GM19043 (cell line): ENCODE data around the gene BIRC3.
"Not testable (repeated sequence)": the region's sequence is repeated elsewhere in the genome, so short reads cannot be mapped to it uniquely, and the experiment has no call there.

ENCODE experiments used
- ATAC-seq: cut with Tn5 transposase; IDR thresholded peaks from one replicate; pipeline ENCODE4 v1.9.1; 2021; ENCODE audit warnings: low read depth; ENCODE audit not compliant: unreplicated experiment

BIRC3 gene

GRCh38 chr11:102320679-102321078, 3.4 kb downstream of the BIRC3 start:
- ATAC-seq: no peak

GRCh38 chr11:102322560-102322959, 5.3 kb downstream of the BIRC3 start:
- ATAC-seq: no peak

GRCh38 chr11:102323542-102324251, 6.4 kb downstream of the BIRC3 start:
- no peak for ATAC-seq

- no peak for ATAC-seq
Measured at GRCh38 chr11:102325088-102325487, 7.8 kb downstream of the BIRC3 start.

GRCh38 chr11:102328748-102329147, 11.5 kb downstream of the BIRC3 start:
- no peak for ATAC-seq

- ATAC-seq: no peak
Measured at GRCh38 chr11:102330231-102330630, 12.9 kb downstream of the BIRC3 start.

- no peak for ATAC-seq
Measured at GRCh38 chr11:102331341-102331740, 14.1 kb downstream of the BIRC3 start.

- no peak for ATAC-seq
Measured at GRCh38 chr11:102332611-102332994, 15.3 kb downstream of the BIRC3 start.

GRCh38 chr11:102338479-102339010, 21.3 kb downstream of the BIRC3 start:
- no peak for ATAC-seq

- not testable (repeated sequence) for ATAC-seq
Measured at GRCh38 chr11:102341311-102341710, 24.0 kb downstream of the BIRC3 start.

- peak; percentile 36 for ATAC-seq
Measured at GRCh38 chr11:102341844-102342318, 24.6 kb downstream of the BIRC3 start.

GRCh38 chr11:102343809-102344208, 26.5 kb downstream of the BIRC3 start:
- ATAC-seq: no peak

GRCh38 chr11:102345904-102346303, 28.6 kb downstream of the BIRC3 start:
- no peak for ATAC-seq

GRCh38 chr11:102346456-102346747, 29.1 kb downstream of the BIRC3 start:
- no peak for ATAC-seq

GRCh38 chr11:102346748-102347461, 29.6 kb downstream of the BIRC3 start, which contains the start of gene BIRC2:
BIRC2 (plus strand) TSS chr11:102347214; CDS start chr11:102349855, 2,641 bp downstream.
- peak; percentile 82 for ATAC-seq

- peak; percentile 4 for ATAC-seq
Measured at GRCh38 chr11:102347462-102348370, 30.4 kb downstream of the BIRC3 start.

- no peak for ATAC-seq
Measured at GRCh38 chr11:102357116-102357515, 39.8 kb downstream of the BIRC3 start.

- no peak for ATAC-seq
Measured at GRCh38 chr11:102359372-102359771, 42.1 kb downstream of the BIRC3 start.

- ATAC-seq: no peak
Measured at GRCh38 chr11:102360681-102361080, 43.4 kb downstream of the BIRC3 start.

- ATAC-seq: peak; percentile 88
Measured at GRCh38 chr11:102361086-102362031, 44.1 kb downstream of the BIRC3 start.
